ENCODE measurements around the gene RAB17.

The RAB17 gene

GRCh38 chr2:237558961-237559641 lies 31.4 kb downstream of the RAB17 start:
- DNase-seq (ENCODE audit: low read depth in 2 of 2) = no peak

- no peak for DNase-seq (ENCODE audit: low read depth in 2 of 2)
Observed at GRCh38 chr2:237557633-237558015, 32.9 kb downstream of the RAB17 start.

DNA sequence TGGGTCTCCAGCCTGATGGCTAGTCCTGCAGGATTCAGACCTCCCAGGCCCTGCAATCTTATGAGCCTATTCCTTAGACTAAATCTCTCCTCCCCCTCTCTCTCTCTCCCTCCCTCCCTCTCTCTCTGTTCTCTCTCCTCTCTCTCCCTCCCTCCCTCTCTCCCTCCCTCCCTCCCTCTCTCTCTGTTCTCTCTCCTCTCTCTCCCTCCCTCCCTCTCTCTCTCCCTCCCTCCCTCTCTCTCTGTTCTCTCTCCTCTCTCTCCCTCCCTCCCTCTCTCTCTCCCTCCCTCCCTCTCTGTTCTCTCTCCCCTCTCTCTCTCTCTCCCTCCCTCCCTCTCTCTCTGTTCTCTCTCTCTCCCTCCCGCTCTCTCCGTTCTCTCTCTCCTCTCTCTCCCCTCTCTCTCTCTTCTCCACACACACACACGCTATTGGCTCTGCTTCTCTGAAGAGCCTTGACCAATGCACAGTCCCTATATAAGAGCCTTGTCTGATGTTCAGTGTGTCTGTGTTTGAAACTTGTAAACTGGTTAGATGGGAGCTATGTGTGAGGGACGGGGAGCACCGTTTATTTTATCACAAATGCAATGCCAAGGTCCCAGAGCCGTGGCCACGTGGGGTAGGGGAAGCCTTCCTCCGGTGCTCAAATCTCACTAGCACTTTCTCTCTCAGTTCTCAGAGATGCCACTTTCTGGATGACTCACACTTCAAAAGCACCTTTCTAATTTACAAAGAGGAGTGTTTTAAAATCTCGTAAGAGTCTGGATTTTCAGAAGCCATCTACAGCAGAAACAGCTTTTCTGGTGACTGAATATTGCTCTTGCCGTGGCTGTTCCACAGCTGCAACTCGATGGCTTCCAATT lies 33.5 kb downstream of the RAB17 start:
- DNase-seq (ENCODE audit: low read depth in 2 of 2) = no peak

DNA sequence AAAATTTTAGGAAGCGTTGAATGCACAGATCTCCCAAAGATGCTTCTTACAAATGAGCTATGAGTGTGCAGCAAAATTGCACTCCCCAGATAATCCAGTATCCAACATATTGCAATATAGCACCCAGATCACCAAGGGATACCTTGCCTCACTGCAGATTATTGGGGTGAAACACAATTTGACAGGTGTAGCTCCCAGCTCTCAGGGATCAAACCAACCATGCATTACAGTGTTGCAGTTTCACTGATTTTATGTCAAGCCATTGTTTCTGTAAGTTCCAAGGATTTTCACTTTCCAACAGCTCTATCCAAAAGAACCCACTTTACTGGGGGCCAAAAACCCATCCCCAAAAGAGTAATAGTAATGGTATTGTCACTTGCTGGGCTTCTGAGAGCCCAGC lies 35.0 kb downstream of the RAB17 start:
- DNase-seq (ENCODE audit: low read depth in 2 of 2) = no peak

DNA sequence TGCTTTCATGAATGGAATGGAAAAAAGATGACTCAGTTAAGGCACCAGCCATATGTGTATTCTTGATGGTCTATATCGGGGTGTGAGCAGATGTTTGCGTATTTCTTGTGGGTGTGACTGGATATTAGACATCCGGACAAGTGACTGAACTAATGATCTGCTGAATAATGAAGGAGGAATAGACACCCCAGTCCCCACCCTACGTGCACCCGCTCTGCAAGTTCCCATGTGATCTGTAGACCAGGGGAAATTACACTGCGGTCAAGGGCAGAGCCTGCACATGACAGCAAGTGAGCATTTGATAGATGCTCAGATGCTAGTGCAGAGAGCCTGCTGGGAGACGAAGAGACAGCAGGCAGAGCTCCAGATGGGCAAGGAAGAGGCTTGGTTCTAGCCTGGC lies 36.6 kb downstream of the RAB17 start:
- no peak for DNase-seq (ENCODE audit: low read depth in 2 of 2)

GRCh38 chr2:237552908-237553307 lies 37.6 kb downstream of the RAB17 start:
- no peak for DNase-seq (ENCODE audit: low read depth in 2 of 2)

GRCh38 chr2:237551071-237551574 lies 39.4 kb downstream of the RAB17 start:
- DNase-seq (ENCODE audit: low read depth in 2 of 2) = no peak

GRCh38 chr2:237549643-237550415 lies 40.7 kb downstream of the RAB17 start:
- DNase-seq (ENCODE audit: low read depth in 2 of 2) = no peak

DNA sequence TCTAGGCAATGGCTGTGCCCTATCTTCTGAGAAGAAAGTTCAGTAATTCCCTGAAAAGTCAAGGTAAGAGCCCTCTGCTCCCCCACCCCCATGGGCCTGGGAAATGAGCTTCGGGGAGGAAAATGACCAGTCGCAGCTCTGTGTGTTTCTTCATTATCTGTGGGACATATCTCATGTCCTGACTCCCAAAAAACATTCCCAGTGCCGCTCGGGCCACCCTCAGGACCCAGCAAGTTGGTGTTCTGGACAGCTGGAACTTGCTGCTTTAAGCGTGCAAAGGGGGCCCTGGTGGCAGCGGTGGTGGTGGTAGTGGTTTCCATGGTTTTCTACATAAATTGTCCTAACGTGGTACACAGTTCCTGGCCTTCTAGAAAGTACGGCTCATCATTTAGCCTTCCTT lies 41.3 kb downstream of the RAB17 start:
- DNase-seq (ENCODE audit: low read depth in 2 of 2) = no peak

DNA sequence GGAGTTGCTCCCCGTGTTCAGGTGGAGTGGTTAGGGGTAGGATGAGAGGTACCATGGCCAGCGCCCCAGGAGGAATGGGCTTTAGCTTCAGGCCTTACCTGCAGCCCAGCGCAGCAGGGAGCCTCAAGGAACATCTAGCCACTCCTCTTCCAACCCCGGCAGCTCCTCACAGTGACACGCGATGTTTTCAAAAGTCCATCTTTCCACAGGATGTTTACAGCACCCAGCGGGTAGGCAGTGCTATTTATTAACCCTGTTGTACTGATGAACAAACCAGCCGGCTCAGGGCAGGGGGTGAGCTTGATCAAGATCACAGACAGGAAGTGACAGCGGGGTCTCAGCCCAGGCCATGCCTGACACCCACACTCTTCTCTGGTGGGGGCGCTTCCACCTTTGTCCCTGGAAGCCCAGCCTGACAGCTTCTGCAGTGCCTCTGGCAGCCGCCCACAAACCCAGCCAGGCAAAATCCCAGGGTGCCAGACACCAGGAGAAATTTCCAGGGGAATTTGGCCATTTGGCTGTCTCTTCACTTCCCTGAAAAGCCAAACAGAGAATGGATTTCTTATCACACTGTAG lies 42.6 kb downstream of the RAB17 start:
- DNase-seq (ENCODE audit: low read depth in 2 of 2) = no peak

- DNase-seq (ENCODE audit: low read depth in 2 of 2) = no peak
Observed at GRCh38 chr2:237546876-237547395, 43.6 kb downstream of the RAB17 start.

- DNase-seq (ENCODE audit: low read depth in 2 of 2) = no peak
Observed at GRCh38 chr2:237546040-237546875, 44.3 kb downstream of the RAB17 start.

- DNase-seq (ENCODE audit: low read depth in 2 of 2) = no peak
Observed at GRCh38 chr2:237542001-237542704, 48.4 kb downstream of the RAB17 start.

GRCh38 chr2:237541243-237541642 lies 49.3 kb downstream of the RAB17 start:
- DNase-seq (ENCODE audit: low read depth in 2 of 2) = no peak

- DNase-seq (ENCODE audit: low read depth in 2 of 2) = peak; percentile 15 to 16
Observed at GRCh38 chr2:237540823-237541222, 49.7 kb downstream of the RAB17 start.

DNA sequence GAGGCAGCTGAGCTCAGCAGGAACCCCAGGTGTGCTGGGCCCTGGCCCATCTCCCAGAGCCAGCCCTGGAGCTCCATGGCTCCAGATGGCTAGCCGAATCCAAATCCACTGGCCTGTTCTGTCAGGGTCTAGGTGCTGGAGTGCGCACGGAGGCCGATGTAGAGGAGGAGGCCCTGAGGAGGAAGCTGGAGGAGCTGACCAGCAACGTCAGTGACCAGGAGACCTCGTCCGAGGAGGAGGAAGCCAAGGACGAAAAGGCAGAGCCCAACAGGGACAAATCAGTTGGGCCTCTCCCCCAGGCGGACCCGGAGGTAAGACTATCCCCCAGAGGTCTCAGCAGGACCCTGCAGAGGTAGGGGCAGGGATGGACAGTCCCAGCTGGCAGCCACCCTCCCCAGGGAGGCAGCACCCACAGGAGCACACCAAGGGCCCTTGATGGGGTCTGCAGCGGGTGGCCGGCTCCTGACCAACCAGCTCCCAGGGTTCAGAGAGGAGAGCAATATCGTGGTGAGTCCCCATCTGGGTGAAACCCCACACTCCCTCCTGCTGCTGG lies 50.2 kb downstream of the RAB17 start:
- DNase-seq (ENCODE audit: low read depth in 2 of 2) = no peak

DNA sequence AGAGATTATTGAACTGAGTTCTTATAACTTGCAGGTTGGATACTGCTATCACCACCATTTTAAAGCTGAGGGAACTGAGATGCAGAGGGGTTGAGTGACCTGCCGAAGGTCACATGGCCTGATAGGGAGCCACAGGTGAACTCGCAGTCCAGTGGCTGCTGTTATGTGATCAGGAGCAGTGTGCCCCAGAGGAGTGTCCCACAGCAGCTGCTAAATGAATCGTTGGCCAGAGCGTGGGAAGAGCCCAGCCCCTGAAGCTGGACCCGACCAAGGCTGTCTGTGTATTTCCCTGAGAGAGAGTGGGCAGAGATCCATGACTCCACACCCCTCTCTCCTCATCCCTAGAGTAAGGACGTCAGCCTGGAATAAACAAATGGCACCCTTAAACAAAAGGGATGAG lies 50.9 kb downstream of the RAB17 start:
- no peak for DNase-seq (ENCODE audit: low read depth in 2 of 2)

- no peak for DNase-seq (ENCODE audit: low read depth in 2 of 2)
Observed at GRCh38 chr2:237538901-237539300, 51.6 kb downstream of the RAB17 start.

DNA sequence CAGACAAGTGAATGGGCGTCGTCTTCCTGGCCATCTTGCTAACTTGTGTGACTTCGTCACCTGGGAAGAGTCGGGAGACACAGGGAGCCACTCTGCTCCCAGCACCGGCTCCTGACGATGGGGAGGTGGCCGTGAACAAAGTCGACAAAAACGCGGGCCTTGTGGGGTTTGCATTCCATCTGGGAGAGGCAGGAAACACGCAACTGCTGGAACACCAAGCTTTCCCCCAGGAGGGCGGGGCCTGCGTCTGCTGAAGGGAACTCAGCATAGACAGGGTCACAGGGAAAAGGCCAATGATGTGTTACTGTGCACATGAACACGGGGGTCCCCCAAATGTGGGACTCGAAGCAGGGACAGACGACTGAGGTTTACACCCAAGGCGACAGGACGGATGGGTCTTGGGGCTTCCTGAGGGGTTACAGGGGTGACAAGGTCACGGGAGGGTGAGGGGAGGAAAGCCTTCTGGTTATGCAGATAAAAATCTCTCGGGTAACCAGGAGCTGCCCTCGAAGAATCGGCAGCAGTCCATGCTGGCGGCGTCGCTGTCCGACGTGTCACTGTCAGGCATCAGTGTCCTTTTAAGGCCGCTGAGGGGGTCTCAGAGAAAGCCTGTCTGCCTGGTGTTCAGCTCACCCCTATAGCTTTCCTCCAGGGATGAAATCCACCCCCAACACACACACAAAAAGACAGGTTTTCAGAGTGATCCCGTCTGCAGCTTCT lies 52.4 kb downstream of the RAB17 start:
- no peak for DNase-seq (ENCODE audit: low read depth in 2 of 2)

All from fibroblast of skin of left biceps (primary cell).